Lower leg skin (tissue), 3 donors: ENCODE data around the gene EDA.

ENCODE experiments used
- POLR2A ChIP-seq, 2 donors: fragments of 450-650 bp; IDR thresholded peaks; one replicate each; pipeline ENCODE4 v1.6.1; 2016 to 2017; ENCODE audit warnings: antibody characterized with exemption in 2 of 2, mild to moderate bottlenecking in 1 of 2, moderate library complexity in 1 of 2
- TF ChIP-seq, protein P1 (sequence below), 3 donors: fragments of 450-650 bp; IDR thresholded peaks; one replicate each; pipeline ENCODE4 v1.5.1; 2016; ENCODE audit warnings: antibody characterized with exemption in 3 of 3, mild to moderate bottlenecking in 3 of 3, moderate library complexity in 2 of 3

DNA sequence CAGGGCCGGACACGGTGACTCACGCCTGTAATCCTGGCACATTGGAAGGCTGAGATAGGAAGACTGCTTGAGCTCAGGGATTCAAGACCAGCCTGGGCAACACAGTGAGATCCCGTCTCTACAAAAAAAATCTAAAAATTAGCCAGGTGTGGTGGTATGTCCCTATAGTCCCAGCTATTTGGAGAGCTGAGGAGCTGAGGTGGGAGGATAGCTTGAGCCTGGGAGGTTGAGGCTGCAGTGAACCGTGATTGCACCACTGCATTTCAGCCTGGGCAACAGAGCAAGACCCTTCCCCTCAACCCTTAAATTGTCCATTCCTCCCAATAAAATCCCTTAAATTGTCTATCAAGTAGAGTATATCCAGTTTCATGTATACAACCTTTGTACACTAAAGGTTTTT lies 463.4 kb downstream of the EDA start:
- TF ChIP-seq, protein P1, sequence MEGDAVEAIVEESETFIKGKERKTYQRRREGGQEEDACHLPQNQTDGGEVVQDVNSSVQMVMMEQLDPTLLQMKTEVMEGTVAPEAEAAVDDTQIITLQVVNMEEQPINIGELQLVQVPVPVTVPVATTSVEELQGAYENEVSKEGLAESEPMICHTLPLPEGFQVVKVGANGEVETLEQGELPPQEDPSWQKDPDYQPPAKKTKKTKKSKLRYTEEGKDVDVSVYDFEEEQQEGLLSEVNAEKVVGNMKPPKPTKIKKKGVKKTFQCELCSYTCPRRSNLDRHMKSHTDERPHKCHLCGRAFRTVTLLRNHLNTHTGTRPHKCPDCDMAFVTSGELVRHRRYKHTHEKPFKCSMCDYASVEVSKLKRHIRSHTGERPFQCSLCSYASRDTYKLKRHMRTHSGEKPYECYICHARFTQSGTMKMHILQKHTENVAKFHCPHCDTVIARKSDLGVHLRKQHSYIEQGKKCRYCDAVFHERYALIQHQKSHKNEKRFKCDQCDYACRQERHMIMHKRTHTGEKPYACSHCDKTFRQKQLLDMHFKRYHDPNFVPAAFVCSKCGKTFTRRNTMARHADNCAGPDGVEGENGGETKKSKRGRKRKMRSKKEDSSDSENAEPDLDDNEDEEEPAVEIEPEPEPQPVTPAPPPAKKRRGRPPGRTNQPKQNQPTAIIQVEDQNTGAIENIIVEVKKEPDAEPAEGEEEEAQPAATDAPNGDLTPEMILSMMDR (IDR thresholded peaks at IDR 0.05) = no peak
- TF ChIP-seq POLR2A (IDR thresholded peaks at IDR 0.05) = no peak
